Fibroblast of peridontal ligament (primary cell): ENCODE results near the gene WNK3.
A peak's percentile ranks its signal among the peaks of the same experiment; 100 is the strongest.

Experiments used
- DNase-seq: peaks from one replicate; pipeline ENCODE4 v3.0.0-alpha.2; 2010; ENCODE audit errors: extremely low read depth

WNK3 gene

GRCh38 chrX:54238588-54238987 lies 119.3 kb downstream of the WNK3 start:
- no peak for DNase-seq

GRCh38 chrX:54237014-54237413 lies 120.8 kb downstream of the WNK3 start:
- DNase-seq: no peak

- DNase-seq: peak; percentile 59
These were observed 127.3 kb downstream of the WNK3 start for GRCh38 chrX:54230435-54231148.

GRCh38 chrX:54223581-54223980 lies 134.3 kb downstream of the WNK3 start:
- no peak for DNase-seq

GRCh38 chrX:54213603-54214002 lies 144.2 kb downstream of the WNK3 start:
- DNase-seq: no peak

- peak; percentile 29 for DNase-seq
These were observed 149.3 kb downstream of the WNK3 start for GRCh38 chrX:54208531-54208930.

- no peak for DNase-seq
These were observed 159.6 kb downstream of the WNK3 start for GRCh38 chrX:54198262-54198661.

GRCh38 chrX:54194982-54195588 lies 162.8 kb downstream of the WNK3 start:
- DNase-seq: no peak

GRCh38 chrX:54193085-54193821 lies 164.6 kb downstream of the WNK3 start:
- DNase-seq: no peak

- DNase-seq: no peak
These were observed 173.4 kb downstream of the WNK3 start for GRCh38 chrX:54184474-54184873.

- peak; percentile 66 for DNase-seq
These were observed 174.8 kb downstream of the WNK3 start, which contains the start of gene FAM120C for GRCh38 chrX:54182864-54183613. Gene FAM120C, minus strand, starts transcription at chrX:54183254. Its CDS starts 56 bp downstream, at chrX:54183198.

GRCh38 chrX:54182194-54182863 lies 175.5 kb downstream of the WNK3 start:
- no peak for DNase-seq

- peak; percentile 62 for DNase-seq
These were observed 176.5 kb downstream of the WNK3 start for GRCh38 chrX:54181202-54181953.

GRCh38 chrX:54180403-54180802 lies 177.4 kb downstream of the WNK3 start:
- peak; percentile 45 for DNase-seq

- peak; percentile 84 for DNase-seq
These were observed 179.5 kb downstream of the WNK3 start for GRCh38 chrX:54178100-54178940.

- no peak for DNase-seq
These were observed 180.5 kb downstream of the WNK3 start for GRCh38 chrX:54177306-54177705.

- no peak for DNase-seq
These were observed 184.1 kb downstream of the WNK3 start for GRCh38 chrX:54173791-54174190.

GRCh38 chrX:54172455-54172854 lies 185.4 kb downstream of the WNK3 start:
- DNase-seq: no peak

GRCh38 chrX:54171527-54172250 lies 186.2 kb downstream of the WNK3 start:
- peak; percentile 89 for DNase-seq
